Mammary epithelial cell (primary cell): Measurements from ENCODE around the gene KREMEN2.

Experiments used
- CTCF ChIP-seq, 2 donors: IDR thresholded peaks in 1 of 2; conservative IDR thresholded peaks in 1 of 2; 2 replicates each; pipeline ENCODE4 v1.5.1; 2011 to 2012; ENCODE audit warnings: inconsistent platforms in 2 of 2, low read length in 2 of 2, mild to moderate bottlenecking in 2 of 2, control low read depth in 1 of 2, low read depth in 1 of 2; ENCODE audit not compliant: insufficient read depth in 1 of 2; ENCODE audit errors: extremely low read depth in 1 of 2
- EZH2 ChIP-seq: IDR thresholded peaks from 2 replicates; pipeline ENCODE4 v1.6.1; 2012; ENCODE audit warnings: low read length, inconsistent platforms, borderline replicate concordance

GRCh38 chr16:3013998-3014690, 50.1 kb downstream of the KREMEN2 start:
- TF ChIP-seq EZH2 (no peak), CTCF (conservative IDR thresholded peaks at IDR 0.05 in 1 of 2, IDR thresholded peaks at IDR 0.05 in 1 of 2; ENCODE audit: extremely low read depth in 1 of 2, insufficient read depth in 1 of 2, low read depth in 1 of 2, low read length in 2 of 2) (no peak)
